Right lobe of liver (tissue), 4 donors: ENCODE results near the gene MTM1.

Experiments
- CTCF ChIP-seq, 4 donors: fragments of 200-600 bp in 3 of 4; fragments of 450-650 bp in 1 of 4; IDR thresholded peaks; one replicate each; pipeline versions ENCODE4 v1.5.1 to v1.8.0; 2016 to 2022; ENCODE audit warnings: antibody characterized with exemption in 4 of 4, mild to moderate bottlenecking in 2 of 4
- POLR2A ChIP-seq: fragments of 450-650 bp; IDR thresholded peaks from one replicate; pipeline ENCODE4 v1.6.1; 2017; ENCODE audit warnings: antibody characterized with exemption, mild to moderate bottlenecking
- donor health status: DM: no; HTN: no; CAD: no.
- donor health status: DM: no; HTN: no; CAD: no.
- donor health status: DM: no; HTN: yes; CAD: no.

- TF ChIP-seq POLR2A, result no peak
- TF ChIP-seq CTCF (IDR thresholded peaks at IDR 0.05), result no peak
Measured at GRCh38 chrX:150692831-150693724, 124.7 kb downstream of the MTM1 start, which contains the start of gene MTMR1.
